Memory B cell (primary cell): ENCODE measurements around the gene CHST9.

Experiments
- ATAC-seq: fragments of 150-1000 bp; cut with Tn5 transposase; 2 replicates; pipeline ENCODE4 v1.10.0; 2021; ENCODE audit warnings: low read depth, mild to moderate bottlenecking, moderate library complexity
- DNase-seq, 2 donors: peaks; one replicate each; pipeline ENCODE4 v3.0.0; 2022; ENCODE audit warnings: low spot score in 2 of 2
- H3K27ac Mint-ChIP-seq: one replicate; pipeline ENCODE4 v1.8.0; 2022; ENCODE audit warnings: mild to moderate bottlenecking, moderate library complexity, mixed read lengths
- H3K27me3 Mint-ChIP-seq: one replicate; pipeline ENCODE4 v1.8.0; 2022; ENCODE audit warnings: mixed read lengths
- H3K36me3 Mint-ChIP-seq: one replicate; pipeline ENCODE4 v1.8.0; 2022; ENCODE audit warnings: mild to moderate bottlenecking, mixed read lengths
- H3K4me1 Mint-ChIP-seq: one replicate; pipeline ENCODE4 v1.8.0; 2022; ENCODE audit warnings: mixed read lengths
- H3K4me3 Mint-ChIP-seq: one replicate; pipeline ENCODE4 v1.8.0; 2022; ENCODE audit warnings: mild to moderate bottlenecking, moderate library complexity, mixed read lengths
- H3K9me3 Mint-ChIP-seq: one replicate; pipeline ENCODE4 v1.8.0; 2022; ENCODE audit warnings: mixed read lengths

The CHST9 gene

DNA sequence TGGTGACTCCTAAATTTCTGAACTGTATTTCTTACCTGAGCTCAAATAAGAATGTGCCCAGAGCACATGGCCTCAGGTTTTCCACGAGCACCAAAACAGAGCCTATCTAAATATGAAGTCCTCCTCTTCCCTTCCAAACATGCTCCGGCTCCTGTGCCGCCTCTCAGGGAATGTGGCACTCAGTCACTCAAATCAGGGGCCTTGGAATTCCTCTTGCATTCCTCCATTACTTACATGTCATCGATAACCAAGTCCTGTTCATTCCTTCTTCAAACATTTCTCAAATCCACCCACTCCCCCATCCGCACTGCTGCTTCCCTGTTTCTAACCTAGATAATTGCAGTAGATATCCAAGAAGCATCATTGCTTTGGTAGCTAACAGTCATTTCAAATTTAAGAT lies 151.4 kb downstream of the CHST9 start:
- Mint-ChIP-seq H3K27ac (no peak overlapping the region), H3K4me1 (no peaks in the 10 kb centered on the region), H3K4me3 (no peak overlapping the region), H3K36me3 (no peaks in the 10 kb centered on the region), H3K9me3 (no peaks in the 10 kb centered on the region), H3K27me3 (no peaks in the 10 kb centered on the region)
- no peak for DNase-seq
- ATAC-seq: no peak

DNA sequence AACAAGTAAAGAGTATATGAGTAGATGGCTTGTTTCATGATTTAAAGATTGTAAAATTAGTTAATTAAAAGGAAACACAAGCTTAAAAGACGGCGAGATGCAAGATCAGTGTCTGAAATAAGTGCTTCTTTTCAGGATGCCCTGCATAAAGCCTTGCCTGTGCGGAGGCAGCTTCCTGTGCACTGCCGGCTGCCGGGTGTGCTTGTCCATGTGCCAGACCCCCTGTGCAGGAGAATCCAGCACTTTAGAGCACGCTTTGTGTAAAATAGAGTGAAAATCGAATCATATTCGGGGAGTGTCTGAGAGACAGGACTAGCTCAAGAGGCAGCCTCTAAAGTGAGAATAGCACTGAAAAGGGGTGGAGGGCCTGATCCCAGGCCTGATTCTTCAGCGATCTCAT lies 154.7 kb downstream of the CHST9 start:
- peaks cover 1% of the 10 kb centered on the region for H3K9me3 Mint-ChIP-seq
- H3K27ac Mint-ChIP-seq: no peak overlapping the region
- H3K27me3 Mint-ChIP-seq: no peaks in the 10 kb centered on the region
- no peak overlapping the region for H3K4me3 Mint-ChIP-seq
- ATAC-seq (no peak), DNase-seq (no peak)
- H3K36me3 Mint-ChIP-seq: no peaks in the 10 kb centered on the region
- H3K4me1 Mint-ChIP-seq: no peaks in the 10 kb centered on the region

DNA sequence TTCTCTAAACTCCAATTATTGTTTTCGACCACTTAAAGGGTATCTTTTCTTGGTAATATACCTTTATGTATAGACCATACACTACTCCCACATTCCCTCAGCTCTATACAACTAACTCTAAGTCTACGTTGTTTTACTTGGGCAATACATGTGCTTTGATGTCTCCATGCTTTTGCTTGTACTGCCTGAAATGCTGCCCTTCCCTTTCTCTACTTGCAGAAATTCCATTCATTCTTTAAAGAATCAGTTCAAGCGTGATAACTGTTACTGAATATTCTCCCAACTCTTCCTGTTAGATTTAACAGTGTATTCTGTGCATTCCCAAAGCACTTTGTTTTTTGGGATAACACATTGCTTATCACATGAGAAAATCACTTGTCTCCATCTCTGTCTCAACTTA lies 162.6 kb downstream of the CHST9 start:
- no peak for DNase-seq
- Mint-ChIP-seq H3K9me3 (peaks cover 1% of the 10 kb centered on the region), H3K36me3 (no peaks in the 10 kb centered on the region), H3K27ac (no peak overlapping the region), H3K4me3 (no peak overlapping the region), H3K27me3 (no peaks in the 10 kb centered on the region), H3K4me1 (no peaks in the 10 kb centered on the region)
- no peak for ATAC-seq

DNA sequence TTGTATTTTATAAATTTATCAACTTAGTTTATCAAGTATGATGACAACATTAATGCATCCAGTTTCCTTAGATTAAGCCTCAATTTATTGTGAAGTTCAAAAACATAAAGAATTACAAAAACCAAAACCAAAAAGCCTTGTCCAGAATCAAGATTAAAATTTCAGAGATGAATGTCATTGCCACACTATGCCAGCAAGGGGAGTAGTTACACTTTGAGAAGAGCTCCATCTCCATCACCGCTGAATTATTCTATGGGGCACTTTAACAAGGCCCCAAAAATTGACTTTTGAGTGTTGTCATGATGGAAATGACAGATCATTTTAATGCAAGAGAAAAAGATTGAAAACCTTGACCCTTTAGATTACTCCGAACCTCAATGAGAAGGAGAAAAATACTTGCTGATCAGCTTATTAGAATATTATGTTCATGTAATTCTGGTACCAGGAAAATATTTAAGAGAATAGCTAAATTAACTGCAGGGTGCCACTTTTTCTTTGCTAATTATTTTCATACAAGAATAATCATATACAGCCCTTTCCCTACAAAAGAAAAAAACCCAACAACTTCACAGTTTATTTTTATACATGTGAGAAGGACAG lies 167.1 kb downstream of the CHST9 start:
- Mint-ChIP-seq H3K36me3 (no peaks in the 10 kb centered on the region), H3K9me3 (no peaks in the 10 kb centered on the region), H3K27me3 (no peaks in the 10 kb centered on the region), H3K4me3 (no peak overlapping the region), H3K27ac (no peak overlapping the region), H3K4me1 (no peaks in the 10 kb centered on the region)
- ATAC-seq (no peak), DNase-seq (no peak)

DNA sequence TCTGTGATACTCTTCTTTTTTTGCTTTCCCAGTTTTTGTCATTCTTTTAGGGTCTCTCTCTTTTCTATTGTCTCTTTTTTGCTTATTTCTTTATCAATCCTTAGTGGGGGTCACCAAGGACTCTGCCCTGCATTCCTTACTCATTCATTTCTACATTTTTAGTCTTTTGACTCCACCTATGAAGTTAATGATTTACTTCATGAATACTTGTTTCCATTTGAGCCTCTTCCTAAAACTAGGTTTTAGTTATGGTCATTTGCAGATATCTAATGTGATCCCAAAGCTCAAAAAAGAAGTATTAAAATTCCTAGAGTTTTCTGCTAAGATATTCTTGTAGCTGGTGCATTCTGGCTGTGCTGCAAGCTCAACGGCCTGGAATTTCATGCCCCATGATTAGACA lies 170.3 kb downstream of the CHST9 start:
- ATAC-seq (no peak), DNase-seq (no peak)
- H3K27me3 Mint-ChIP-seq: no peaks in the 10 kb centered on the region
- no peaks in the 10 kb centered on the region for H3K4me1 Mint-ChIP-seq
- H3K27ac Mint-ChIP-seq: no peak overlapping the region
- no peaks in the 10 kb centered on the region for H3K9me3 Mint-ChIP-seq
- no peaks in the 10 kb centered on the region for H3K36me3 Mint-ChIP-seq
- H3K4me3 Mint-ChIP-seq: no peak overlapping the region

DNA sequence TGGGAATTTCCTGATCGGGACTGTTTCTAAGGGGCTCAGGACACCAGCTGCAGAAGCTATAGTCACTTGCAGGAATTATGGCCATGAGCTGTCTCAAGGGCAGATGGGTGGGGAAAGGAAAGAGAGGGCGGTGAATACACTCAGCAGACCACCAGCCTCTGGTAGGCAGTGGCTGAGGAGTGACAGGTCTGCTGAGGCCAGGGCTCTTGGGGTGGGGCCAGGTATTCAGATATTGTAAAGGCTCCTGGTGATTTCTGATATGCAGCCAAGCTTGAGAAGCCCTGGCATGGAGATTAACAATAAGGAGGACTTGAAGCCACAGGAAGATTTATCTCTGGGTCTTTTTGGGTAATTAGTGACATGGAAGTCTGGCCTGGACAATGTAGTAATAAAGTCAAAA lies 174.3 kb downstream of the CHST9 start:
- no peaks in the 10 kb centered on the region for H3K27me3 Mint-ChIP-seq
- no peaks in the 10 kb centered on the region for H3K4me1 Mint-ChIP-seq
- no peaks in the 10 kb centered on the region for H3K36me3 Mint-ChIP-seq
- ATAC-seq: no peak
- DNase-seq: no peak
- H3K27ac Mint-ChIP-seq: no peak overlapping the region
- H3K9me3 Mint-ChIP-seq: no peaks in the 10 kb centered on the region
- no peak overlapping the region for H3K4me3 Mint-ChIP-seq

DNA sequence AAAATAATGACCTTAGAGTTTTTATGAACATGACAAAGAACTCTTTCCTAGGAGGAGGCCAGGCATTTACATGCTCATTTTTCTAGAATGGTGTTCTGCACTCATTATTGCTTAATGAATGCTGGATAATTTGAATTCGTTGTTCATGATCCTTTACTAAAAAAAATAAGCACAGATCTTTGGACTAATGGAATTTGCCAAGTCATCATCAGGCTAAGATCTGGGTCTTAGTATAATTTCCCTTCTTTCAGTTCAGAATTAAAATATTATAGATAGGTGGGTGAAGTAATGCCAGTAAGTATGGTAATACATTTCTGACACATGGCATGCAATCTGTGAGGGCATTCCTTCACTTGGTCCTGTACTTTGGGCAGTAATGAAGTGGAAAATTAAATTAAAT lies 175.8 kb downstream of the CHST9 start:
- Mint-ChIP-seq H3K4me1 (no peaks in the 10 kb centered on the region), H3K9me3 (no peaks in the 10 kb centered on the region), H3K4me3 (no peak overlapping the region), H3K27me3 (no peaks in the 10 kb centered on the region), H3K36me3 (no peaks in the 10 kb centered on the region), H3K27ac (no peak overlapping the region)
- DNase-seq (no peak), ATAC-seq (no peak)

DNA sequence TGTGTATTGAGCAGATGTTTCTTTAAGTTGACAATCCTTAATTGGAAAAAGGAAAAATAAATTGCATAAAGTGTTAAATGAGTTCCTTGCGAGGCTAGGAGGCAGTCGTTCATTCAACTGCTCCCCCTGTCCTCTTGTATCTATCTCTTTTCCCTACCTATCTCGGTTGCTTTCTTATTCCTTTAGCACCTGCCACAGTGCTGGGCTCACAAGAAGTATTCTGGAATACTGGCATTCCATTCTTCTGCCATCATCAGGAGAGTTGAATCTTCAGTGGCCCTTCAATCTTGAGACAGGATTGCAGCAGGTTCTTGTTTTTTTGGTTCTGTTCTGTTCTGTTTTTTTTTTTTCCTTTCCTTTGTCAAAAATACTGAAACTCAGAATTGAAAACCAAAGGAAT lies 176.5 kb downstream of the CHST9 start:
- Mint-ChIP-seq H3K4me3 (no peak overlapping the region), H3K9me3 (no peaks in the 10 kb centered on the region), H3K36me3 (no peaks in the 10 kb centered on the region), H3K27ac (no peak overlapping the region), H3K27me3 (no peaks in the 10 kb centered on the region), H3K4me1 (no peaks in the 10 kb centered on the region)
- no peak for ATAC-seq
- DNase-seq: no peak

DNA sequence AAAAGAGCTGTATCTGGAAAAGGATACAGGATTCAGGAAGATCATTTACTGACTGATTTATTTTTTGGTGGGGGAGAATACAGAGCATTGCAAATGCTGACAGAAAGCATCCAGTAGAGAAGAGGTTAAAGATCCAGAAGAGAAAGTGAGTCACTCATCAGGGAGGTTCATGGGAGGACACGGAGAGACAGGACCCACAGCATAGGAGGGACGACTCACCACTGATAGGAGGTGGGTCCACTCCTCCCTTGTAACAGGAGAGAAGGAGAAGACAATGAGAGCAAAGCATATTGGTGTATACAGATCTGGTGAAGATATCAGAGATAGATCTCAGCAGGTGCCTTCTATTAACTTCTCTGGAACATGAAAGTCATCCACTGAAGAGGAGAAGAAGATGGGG lies 177.2 kb downstream of the CHST9 start:
- Mint-ChIP-seq H3K27ac (no peak overlapping the region), H3K27me3 (no peaks in the 10 kb centered on the region), H3K36me3 (no peaks in the 10 kb centered on the region), H3K9me3 (no peaks in the 10 kb centered on the region), H3K4me1 (no peaks in the 10 kb centered on the region), H3K4me3 (no peak overlapping the region)
- no peak for ATAC-seq
- no peak for DNase-seq

DNA sequence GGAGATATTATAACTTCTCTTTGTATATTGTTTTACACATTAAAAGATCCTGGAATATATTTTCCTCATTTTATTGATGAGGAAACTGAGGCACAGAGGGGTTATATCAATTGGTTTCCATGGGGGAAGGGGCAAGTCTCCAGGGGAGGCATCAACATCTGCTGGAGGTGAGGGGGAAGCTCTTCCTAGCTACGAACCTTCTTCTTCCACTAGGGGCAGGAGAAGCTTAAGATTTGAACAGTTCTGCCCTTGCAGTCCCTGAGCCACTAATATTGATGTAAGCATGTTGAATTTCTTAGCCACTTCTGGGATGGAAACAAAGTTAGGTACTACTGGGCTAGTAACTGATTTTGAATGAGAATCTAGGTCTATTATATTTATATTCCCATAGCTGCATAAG lies 179.5 kb downstream of the CHST9 start:
- Mint-ChIP-seq H3K36me3 (no peaks in the 10 kb centered on the region), H3K9me3 (no peaks in the 10 kb centered on the region), H3K4me3 (no peak overlapping the region), H3K4me1 (no peaks in the 10 kb centered on the region), H3K27me3 (no peaks in the 10 kb centered on the region), H3K27ac (no peak overlapping the region)
- DNase-seq: no peak
- no peak for ATAC-seq

DNA sequence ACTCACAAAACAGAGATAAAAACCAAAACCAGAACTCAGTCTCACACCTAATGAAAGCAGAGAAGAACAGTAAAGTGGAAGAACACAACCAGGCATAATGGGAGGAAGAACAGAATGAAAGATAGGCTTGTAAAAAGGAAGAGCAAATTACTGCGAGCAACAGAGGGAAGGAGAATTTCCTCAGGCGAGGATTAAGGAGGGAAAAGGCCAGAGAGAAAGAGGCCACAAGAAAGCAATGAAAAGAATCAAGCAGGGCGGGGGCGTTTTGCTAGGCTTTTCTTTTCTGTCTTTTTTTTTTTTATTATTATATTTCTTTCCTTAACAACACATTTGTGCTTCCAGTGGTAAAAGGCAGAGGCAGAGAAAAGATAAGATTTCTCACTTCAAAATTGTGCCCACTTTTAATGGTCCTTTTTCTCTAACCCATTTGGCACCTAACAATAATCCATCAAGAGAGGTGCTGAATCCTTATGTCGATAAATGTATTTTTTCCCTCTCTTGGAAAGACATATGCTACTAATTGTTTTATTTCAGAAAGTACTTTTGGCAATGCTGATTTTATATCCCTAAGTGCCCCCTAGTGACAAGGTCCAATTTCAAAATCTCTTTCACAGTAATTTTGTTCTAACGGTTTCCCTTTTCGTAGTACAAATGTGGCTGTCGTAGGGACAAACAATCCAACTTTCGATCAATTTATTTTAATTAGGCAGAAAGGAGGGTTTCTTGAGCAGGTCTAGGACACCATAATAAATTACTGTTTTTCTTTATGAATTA lies 180.9 kb downstream of the CHST9 start:
- Mint-ChIP-seq H3K9me3 (no peaks in the 10 kb centered on the region), H3K27ac (no peak overlapping the region), H3K36me3 (no peaks in the 10 kb centered on the region), H3K4me3 (no peak overlapping the region), H3K27me3 (no peaks in the 10 kb centered on the region), H3K4me1 (no peaks in the 10 kb centered on the region)
- DNase-seq: no peak
- ATAC-seq: no peak

DNA sequence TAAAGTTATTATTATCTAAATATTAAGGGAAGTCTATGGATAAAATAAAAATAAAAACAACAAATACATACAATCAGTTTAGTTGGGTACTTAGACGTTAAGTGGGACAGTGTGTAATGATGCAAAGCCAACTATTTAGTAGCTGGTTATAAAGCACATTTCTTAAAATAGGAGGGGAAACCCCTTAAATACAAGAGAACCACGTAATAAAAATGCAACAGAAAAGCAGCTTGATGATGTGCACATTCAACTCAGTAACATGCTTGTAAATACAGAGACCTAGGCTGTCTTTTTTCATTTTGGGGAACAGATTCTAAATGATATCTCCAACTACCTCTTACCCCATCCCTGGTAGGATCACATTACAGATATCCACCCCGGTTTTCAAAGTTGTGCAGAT lies 185.3 kb downstream of the CHST9 start:
- no peak for ATAC-seq
- no peaks in the 10 kb centered on the region for H3K4me1 Mint-ChIP-seq
- no peak overlapping the region for H3K27ac Mint-ChIP-seq
- no peak overlapping the region for H3K4me3 Mint-ChIP-seq
- H3K9me3 Mint-ChIP-seq: no peaks in the 10 kb centered on the region
- no peaks in the 10 kb centered on the region for H3K27me3 Mint-ChIP-seq
- no peak for DNase-seq
- no peaks in the 10 kb centered on the region for H3K36me3 Mint-ChIP-seq

DNA sequence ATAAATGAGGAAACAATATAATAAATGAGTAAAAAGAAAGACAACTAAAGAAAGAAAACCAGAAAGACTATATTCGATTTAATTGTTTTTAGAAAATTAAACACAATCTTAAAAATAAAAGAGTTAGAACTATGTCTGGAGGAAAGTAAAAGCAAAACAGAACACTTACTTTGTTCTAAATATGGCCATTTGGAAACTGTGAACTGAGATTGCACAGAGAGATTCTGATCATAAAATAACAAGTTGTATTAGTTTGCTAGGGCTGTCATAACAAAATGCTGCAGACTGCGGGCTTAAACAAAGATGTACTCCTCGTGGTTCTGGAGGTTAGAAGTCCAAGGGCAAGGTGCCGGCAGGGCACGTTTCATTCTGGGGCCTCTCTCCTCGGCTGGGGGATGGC lies 191.5 kb downstream of the CHST9 start:
- Mint-ChIP-seq H3K4me3 (no peak overlapping the region), H3K36me3 (no peaks in the 10 kb centered on the region), H3K27me3 (no peaks in the 10 kb centered on the region), H3K9me3 (no peaks in the 10 kb centered on the region), H3K27ac (no peak overlapping the region), H3K4me1 (no peaks in the 10 kb centered on the region)
- DNase-seq (no peak), ATAC-seq (no peak)

DNA sequence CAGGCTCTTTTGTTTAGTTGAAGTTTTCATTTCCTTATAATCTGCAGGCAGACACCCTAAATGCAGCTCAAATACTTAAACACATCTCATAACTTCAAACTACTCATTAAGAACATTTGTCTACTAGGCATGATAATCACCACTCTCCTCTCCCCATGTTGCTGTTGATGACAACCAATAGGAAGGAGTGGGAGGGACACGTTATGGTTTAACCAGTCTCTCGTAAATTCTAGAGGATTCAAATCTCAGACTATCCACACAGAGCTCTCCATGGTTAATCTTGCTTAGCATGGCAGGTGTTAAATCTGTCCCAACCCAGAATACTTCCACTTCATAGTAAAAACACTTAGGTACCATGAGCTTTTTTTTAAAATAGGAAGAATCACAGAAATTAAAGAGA lies 192.2 kb downstream of the CHST9 start:
- no peak for ATAC-seq
- Mint-ChIP-seq H3K27me3 (no peaks in the 10 kb centered on the region), H3K27ac (no peak overlapping the region), H3K9me3 (no peaks in the 10 kb centered on the region), H3K36me3 (no peaks in the 10 kb centered on the region), H3K4me1 (no peaks in the 10 kb centered on the region), H3K4me3 (no peak overlapping the region)
- no peak for DNase-seq

DNA sequence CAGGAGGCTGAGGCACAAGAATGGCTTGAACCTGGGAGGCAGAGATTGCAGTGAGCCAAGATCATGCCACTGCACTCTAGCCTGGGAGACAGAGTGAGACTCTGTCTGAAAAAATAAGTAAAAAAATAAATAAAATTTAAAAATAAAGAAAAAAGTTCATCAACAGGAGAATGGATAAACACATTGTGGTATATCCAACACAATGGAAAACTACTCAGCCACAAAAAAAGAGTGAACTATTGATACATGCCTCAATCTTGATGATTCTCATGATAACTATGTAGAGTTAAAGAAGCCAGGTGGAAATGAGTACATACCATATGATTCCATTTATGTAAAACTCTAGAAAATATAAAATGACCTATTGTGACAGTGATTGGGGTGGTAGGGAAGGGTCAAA lies 195.3 kb downstream of the CHST9 start:
- no peak for ATAC-seq
- Mint-ChIP-seq H3K27ac (no peak overlapping the region), H3K4me1 (no peaks in the 10 kb centered on the region), H3K27me3 (no peaks in the 10 kb centered on the region), H3K36me3 (no peaks in the 10 kb centered on the region), H3K9me3 (no peaks in the 10 kb centered on the region), H3K4me3 (no peak overlapping the region)
- no peak for DNase-seq
